Activated CD4-positive, alpha-beta memory T cell treated with anti-CD3 and anti-CD28 coated beads, Interleukin-2, amount 10 ng/mL, durations not matched to agents 7 days and 5 days (primary cell): Measurements from ENCODE around the gene TRIM15. TPM values are rescaled to one million over a fixed set of nuclear protein-coding genes. Genes with fewer than 3 reads are reported as not detected.
A peak's percentile ranks its signal among the peaks of the same experiment; 100 is the strongest.

Source experiments
- CTCF ChIA-PET: fragments of 350-600 bp; sonication (Branson Sonifier 250); formaldehyde crosslinking; loops from one replicate; lab custom pipeline; 2021; ENCODE audit warnings: antibody characterized with exemption, inconsistent platforms; lab: Charles Lee
- POLR2A ChIA-PET: fragments of 350-600 bp; sonication (Branson Sonifier 250); formaldehyde crosslinking; loops from one replicate; lab custom pipeline; 2021; ENCODE audit warnings: antibody characterized with exemption; lab: Charles Lee
- DNase-seq: peaks from one replicate; pipeline ENCODE4 v3.0.0-alpha.2; 2020
- H3K27ac Mint-ChIP-seq: one replicate; pipeline ENCODE4 v1.8.0; 2021; ENCODE audit warnings: mild to moderate bottlenecking, mixed read lengths
- H3K27me3 Mint-ChIP-seq: one replicate; pipeline ENCODE4 v1.8.0; 2021; ENCODE audit warnings: mixed read lengths
- H3K36me3 Mint-ChIP-seq: one replicate; pipeline ENCODE4 v1.8.0; 2021; ENCODE audit warnings: low read depth, mixed read lengths
- H3K4me1 Mint-ChIP-seq: one replicate; pipeline ENCODE4 v1.8.0; 2021; ENCODE audit warnings: mixed read lengths
- H3K4me3 Mint-ChIP-seq: one replicate; pipeline ENCODE4 v1.8.0; 2021; ENCODE audit warnings: mild to moderate bottlenecking, mixed read lengths
- H3K9me3 Mint-ChIP-seq: one replicate; pipeline ENCODE4 v1.8.0; 2021; ENCODE audit warnings: mixed read lengths
- total RNA-seq, 2 experiments: library from RNA; stranded (reverse); gene quantifications; one replicate each; pipeline ENCODE4 v1.2.3, GENCODE V29; 2021

The TRIM15 gene
- total RNA-seq, 2 experiments from 2014 or later: not detected

DNA sequence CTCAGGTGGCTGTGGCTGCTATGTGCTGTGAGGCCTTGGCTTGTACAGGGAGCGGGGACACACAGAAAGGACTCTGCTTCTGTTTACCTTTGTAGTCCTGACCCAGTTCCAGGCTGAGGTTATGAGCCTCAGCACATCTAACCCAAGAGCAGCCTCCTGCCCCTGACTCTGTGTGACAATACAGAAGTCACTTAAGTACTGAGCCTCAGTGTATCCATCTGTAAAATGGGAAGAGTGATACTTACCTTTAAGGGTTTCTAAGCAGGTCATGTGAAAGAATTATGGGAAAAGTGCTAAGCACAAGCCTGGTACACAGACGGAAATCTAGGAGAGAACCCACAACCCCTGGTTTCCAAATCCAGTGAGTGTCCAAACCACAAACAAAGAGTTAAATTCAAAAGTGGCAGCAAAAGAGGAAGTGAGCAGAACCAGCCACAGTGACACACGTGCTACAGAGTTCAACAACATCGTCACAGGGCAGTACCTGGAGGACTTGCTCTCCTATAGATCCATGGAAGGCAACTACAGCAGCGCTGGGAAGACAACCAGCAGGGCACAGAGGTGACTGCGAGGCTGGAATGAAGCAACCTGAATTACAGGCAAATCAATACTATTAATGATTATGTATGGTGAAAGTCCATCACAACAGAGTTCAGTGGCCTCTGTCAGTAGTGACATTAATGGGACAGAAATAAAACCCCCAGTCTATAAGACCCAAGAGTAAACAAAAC is 37.4 kb downstream of the TRIM15 start:
- Mint-ChIP-seq H3K27ac (no peak overlapping the region), H3K36me3 (peaks cover 73% of the 10 kb centered on the region), H3K4me3 (no peak overlapping the region), H3K4me1 (peaks cover 44% of the 10 kb centered on the region), H3K27me3 (no peaks in the 10 kb centered on the region), H3K9me3 (no peaks in the 10 kb centered on the region)
- ChIA-PET CTCF (no interaction called here), POLR2A (no interaction called here)
- DNase-seq: no peak

DNA sequence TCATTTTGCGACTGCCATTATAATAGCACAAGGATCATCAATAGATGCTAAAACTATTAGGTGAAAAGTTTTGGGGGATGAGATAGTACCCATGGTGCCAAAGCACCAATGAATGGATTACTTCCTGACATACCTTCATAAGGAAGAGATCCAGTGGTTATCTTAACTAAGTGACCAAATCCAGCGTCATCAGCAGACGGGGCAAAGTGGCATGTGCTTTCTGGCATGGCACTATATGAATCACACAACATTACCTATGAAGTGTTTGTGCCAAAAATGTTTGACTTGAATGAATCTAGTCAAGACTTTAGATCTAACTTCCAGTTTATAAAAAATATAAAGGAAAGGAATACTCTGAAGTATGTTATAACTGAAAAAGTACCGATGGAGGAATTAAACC is 39.0 kb downstream of the TRIM15 start:
- peaks cover 67% of the 10 kb centered on the region for H3K36me3 Mint-ChIP-seq
- ChIA-PET POLR2A (interaction anchor here (0.9 kb wide), 1 partner anchor 15 kb away, joined by 3 read pairs; no protein-coding TSS in a partner anchor), CTCF (no interaction called here)
- no peaks in the 10 kb centered on the region for H3K27me3 Mint-ChIP-seq
- H3K27ac Mint-ChIP-seq: no peak overlapping the region
- peaks cover 53% of the 10 kb centered on the region for H3K4me1 Mint-ChIP-seq
- no peak overlapping the region for H3K4me3 Mint-ChIP-seq
- H3K9me3 Mint-ChIP-seq: no peaks in the 10 kb centered on the region
- no peak for DNase-seq

DNA sequence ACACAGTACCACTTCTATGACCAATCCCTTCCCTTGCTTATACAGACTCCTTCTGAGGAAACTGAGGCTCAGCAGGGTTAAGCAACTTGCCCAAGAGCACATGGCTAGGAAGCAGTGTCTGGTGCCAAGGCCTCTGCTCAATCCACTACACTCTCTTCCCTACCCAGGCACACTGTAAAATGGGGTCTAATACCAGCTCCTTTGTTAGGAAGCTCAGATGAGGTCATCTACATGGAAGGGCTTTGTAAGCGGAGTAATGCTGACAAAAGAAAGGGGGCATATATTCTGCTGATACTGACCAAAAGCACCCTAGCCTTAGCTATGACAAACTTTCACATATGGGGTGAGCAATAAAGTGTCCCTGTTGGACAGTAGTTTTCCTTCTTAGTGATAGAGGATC is 40.8 kb downstream of the TRIM15 start:
- CTCF ChIA-PET: interaction anchor here (1.0 to 1.4 kb wide), 2 partner anchors 13 to 23 kb away, joined by 3 to 4 read pairs; no protein-coding TSS in a partner anchor
- Mint-ChIP-seq H3K9me3 (no peaks in the 10 kb centered on the region), H3K36me3 (peaks cover 68% of the 10 kb centered on the region), H3K4me3 (no peak overlapping the region), H3K4me1 (peaks cover 67% of the 10 kb centered on the region), H3K27ac (peak overlapping the region; percentile 56), H3K27me3 (no peaks in the 10 kb centered on the region)
- POLR2A ChIA-PET: interaction anchor here (2.5 kb wide), 1 partner anchor 9 kb away, joined by 17 read pairs; the partner anchor contains the start of gene TRIM26
- no peak for DNase-seq

DNA sequence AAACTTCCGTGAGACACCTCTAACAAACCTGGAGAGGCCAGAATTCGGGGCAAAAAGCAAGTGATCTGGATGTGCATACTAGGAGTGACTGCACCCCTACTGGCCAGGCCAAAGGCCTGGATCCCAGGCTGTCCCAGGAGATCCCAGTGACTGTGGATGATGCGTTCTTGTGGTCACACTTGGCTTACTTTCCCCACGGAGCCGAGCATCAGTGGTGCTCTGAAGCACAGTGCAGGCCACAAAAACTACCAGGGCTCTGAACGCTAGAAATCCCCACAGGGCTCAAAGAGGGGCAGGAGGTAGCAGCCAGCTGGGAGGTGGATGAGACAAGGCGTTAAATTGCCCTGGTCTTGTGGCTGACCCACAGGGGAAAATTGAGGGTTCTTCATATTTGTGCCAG is 42.8 kb downstream of the TRIM15 start:
- Mint-ChIP-seq H3K4me1 (peaks cover 78% of the 10 kb centered on the region), H3K4me3 (no peak overlapping the region), H3K27me3 (no peaks in the 10 kb centered on the region), H3K9me3 (no peaks in the 10 kb centered on the region), H3K27ac (peak overlapping the region; percentile 9), H3K36me3 (peaks cover 67% of the 10 kb centered on the region)
- POLR2A ChIA-PET: interaction anchor here (0.7 to 2.5 kb wide), 3 partner anchors 7 to 127 kb away, joined by 3 to 17 read pairs (median 3); partner anchors contain the start of gene TRIM26
- CTCF ChIA-PET: interaction anchor here (5.5 kb wide), 1 partner anchor 13 kb away, joined by 20 read pairs; no protein-coding TSS in a partner anchor
- no peak for DNase-seq

DNA sequence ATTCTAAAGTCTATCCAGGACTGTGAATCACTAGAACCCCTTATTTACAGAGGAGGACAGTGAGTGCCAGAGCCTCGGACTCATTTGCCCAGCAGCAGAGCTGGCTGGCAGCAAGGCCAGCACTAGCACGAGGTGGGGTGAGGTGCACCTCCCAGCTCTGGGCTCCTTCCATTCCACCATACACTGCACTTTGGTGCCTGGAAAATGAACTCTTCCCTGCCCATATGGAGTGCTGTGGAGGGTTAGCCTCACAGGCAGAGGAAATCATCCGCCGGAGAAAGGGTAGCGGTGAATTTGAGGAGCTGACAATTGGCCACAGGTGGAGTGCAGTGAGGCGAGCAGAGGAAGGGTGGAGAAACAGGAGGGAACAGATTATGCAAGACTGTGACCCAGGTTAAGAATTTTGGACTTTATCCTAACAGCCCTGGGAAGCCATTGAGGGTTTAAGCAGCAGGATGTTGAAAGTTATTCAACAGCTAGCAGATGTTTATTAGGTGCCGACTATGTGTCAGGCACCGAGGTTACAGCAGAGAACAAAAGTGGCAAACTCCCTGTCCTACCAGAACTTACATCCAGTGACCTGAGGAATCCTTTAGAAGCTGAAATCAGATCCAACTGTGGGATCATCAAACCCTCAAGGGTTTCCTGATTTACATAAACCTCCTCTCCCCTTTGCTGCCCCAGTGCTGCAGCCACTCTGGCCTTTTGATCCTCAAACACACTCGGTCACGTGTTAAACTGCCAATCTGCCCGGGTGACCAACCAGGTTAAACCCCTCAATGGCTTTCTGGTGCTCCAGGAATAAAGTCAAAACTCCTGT is 43.7 kb downstream of the TRIM15 start:
- POLR2A ChIA-PET: interaction anchor here (0.9 to 1.1 kb wide), 2 partner anchors 20 to 21 kb away, joined by 3 read pairs; no protein-coding TSS in a partner anchor
- H3K9me3 Mint-ChIP-seq: no peaks in the 10 kb centered on the region
- CTCF ChIA-PET: interaction anchor here (5.5 kb wide), 1 partner anchor 12 kb away, joined by 20 read pairs; no protein-coding TSS in a partner anchor
- peaks cover 80% of the 10 kb centered on the region for H3K4me1 Mint-ChIP-seq
- H3K27ac Mint-ChIP-seq: no peak overlapping the region
- peaks cover 68% of the 10 kb centered on the region for H3K36me3 Mint-ChIP-seq
- no peaks in the 10 kb centered on the region for H3K27me3 Mint-ChIP-seq
- no peak overlapping the region for H3K4me3 Mint-ChIP-seq
- no peak for DNase-seq

DNA sequence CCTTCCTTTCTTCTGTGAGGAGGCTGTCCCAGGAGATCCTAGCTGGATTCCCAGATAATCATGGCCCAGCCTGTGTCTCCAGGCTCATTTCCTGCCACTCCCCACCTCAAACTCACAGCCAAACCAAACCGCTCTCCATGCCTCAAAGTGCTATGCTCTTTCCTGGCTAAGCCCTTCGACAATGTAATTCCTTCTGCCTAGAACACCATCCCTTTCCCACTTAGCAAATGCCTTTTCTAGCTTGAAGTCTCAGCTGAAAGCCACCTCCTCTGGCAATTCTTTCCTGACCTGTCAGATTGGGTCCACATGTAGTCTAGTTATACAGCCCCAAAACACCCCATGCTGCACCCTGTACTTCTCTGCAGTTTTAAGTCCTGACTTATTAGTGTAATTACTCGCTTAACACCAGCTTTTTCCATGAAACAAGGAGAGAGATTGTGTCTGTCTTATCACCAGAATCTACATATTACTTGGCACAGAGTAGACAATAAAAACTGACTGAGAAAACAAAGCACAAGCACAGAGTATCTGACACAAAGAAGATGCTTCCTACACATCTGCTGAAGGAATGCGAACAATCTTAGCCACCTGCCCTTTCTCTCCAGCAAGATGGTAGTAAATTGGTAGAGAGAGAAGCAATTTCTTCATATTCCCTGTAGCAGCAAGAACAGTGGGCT is 44.4 kb downstream of the TRIM15 start:
- CTCF ChIA-PET: interaction anchor here (5.5 kb wide), 1 partner anchor 12 kb away, joined by 20 read pairs; no protein-coding TSS in a partner anchor
- peak overlapping the region; percentile 53 for H3K27ac Mint-ChIP-seq
- DNase-seq: no peak
- H3K36me3 Mint-ChIP-seq: peaks cover 70% of the 10 kb centered on the region
- POLR2A ChIA-PET: interaction anchor here (0.9 to 1.5 kb wide), 4 partner anchors 10 to 118 kb away, joined by 3 to 5 read pairs (median 4); partner anchors contain the start of gene TRIM39
- no peaks in the 10 kb centered on the region for H3K9me3 Mint-ChIP-seq
- H3K4me1 Mint-ChIP-seq: peaks cover 75% of the 10 kb centered on the region
- H3K27me3 Mint-ChIP-seq: no peaks in the 10 kb centered on the region
- no peak overlapping the region for H3K4me3 Mint-ChIP-seq

DNA sequence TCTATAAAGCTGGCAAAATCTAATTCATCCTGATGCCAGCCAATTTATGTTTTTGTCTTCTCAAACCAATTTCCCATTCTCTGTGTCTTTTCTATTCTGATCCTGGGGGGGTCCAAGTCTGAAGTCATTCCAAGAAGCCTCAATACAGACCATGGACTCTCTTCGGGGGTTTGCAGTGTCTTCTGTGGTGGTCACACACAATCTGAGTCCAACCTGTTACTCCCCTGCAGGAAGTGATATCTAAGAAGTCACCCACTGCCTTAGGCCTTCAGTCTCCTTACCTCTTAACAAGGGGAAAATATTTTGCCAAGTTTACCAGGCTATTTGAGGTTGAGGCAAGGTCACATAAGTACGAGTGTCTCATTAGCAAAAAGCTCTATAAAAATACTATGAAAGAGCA is 48.0 kb downstream of the TRIM15 start:
- Mint-ChIP-seq H3K4me1 (peaks cover 72% of the 10 kb centered on the region), H3K27ac (peak overlapping the region; percentile 99), H3K4me3 (peak overlapping the region; percentile 79), H3K9me3 (no peaks in the 10 kb centered on the region), H3K36me3 (peaks cover 51% of the 10 kb centered on the region), H3K27me3 (no peaks in the 10 kb centered on the region)
- DNase-seq: no peak
- ChIA-PET POLR2A (interaction anchor here (0.8 to 3.8 kb wide), 2 partner anchors 17 to 150 kb away, joined by 3 to 26 read pairs; partner anchors contain the start of gene POLR1H), CTCF (interaction anchor here (1.0 kb wide), 1 partner anchor 8 kb away, joined by 3 read pairs; no protein-coding TSS in a partner anchor)

DNA sequence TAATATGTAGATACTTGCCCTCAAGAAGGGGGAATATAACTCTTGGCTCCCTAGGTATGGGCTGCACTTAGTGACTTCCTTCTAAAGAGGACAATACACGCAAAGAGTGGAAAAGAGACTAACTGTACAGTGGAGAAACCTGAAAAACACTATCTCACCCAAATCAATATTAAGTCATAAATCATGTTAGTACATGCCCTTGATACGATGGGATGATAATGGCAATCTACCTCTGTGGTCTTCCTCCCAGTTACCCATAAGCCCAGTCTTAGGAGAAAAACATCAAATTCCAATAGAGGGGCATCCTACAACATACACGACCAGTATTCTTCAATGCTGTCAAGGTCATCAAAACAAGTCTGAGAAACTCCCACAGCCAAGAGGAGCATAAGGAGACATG is 48.6 kb downstream of the TRIM15 start:
- CTCF ChIA-PET: interaction anchor here (1.2 kb wide), 1 partner anchor 109 kb away, joined by 4 read pairs; no protein-coding TSS in a partner anchor

DNA sequence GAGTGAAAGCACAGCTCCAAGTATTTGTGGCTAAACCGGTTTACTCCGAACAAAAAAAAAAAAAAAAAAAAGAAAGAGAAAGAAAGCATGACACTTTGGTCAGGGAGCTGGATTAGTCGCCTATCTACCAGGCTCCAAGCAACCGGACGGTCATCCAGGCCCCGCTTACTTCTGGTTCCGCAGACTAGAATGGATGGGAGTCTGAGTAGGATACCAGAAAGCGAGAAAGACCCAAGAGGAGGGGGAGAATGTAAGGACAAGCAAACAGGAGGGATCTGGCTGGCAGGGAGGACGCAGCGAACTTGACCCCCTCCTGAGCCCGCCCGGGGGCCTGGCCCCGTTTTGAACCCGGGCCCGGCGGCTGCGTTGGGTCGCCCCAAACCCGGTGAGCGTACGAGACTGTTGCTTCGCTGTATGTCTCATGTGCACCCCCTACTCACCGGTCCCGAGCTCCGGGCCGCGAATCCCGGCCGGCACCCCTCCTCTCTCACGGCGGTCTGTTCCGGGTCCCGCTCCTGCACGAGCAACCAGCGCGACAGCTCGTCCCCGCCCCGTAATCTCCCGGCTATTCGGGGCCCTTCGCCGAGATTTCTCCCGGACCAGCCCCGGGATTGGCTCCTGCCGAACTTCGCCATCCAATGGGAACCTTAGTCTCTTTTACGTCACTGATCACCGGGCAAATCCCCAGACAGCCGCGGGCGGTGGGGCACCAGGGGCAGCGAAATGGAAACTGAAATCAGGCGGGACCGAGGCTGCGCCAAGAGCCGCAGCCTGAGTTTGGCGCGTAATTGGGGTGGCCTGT is 49.7 kb downstream of the TRIM15 start, which contains the start of gene TRIM26:
TRIM26 (minus strand) TSS at position 542 of the 802 bp plus-strand sequence. CDS start 14,303 bp downstream, outside the sequence.
- Mint-ChIP-seq H3K27me3 (no peaks in the 10 kb centered on the region), H3K9me3 (no peaks in the 10 kb centered on the region), H3K27ac (peak within 1 kb of the TSS; percentile 99), H3K36me3 (peaks cover 38% of the 10 kb centered on the region), H3K4me3 (peak within 1 kb of the TSS; percentile 79), H3K4me1 (peaks cover 56% of the 10 kb centered on the region)
- ChIA-PET CTCF (interaction anchor here (1.2 to 1.5 kb wide), 4 partner anchors 15 to 113 kb away, joined by 3 to 5 read pairs (median 4); no protein-coding TSS in a partner anchor), POLR2A (interaction anchor here (0.7 to 3.8 kb wide), 20 partner anchors 8 to 405 kb away, joined by 3 to 49 read pairs (median 4); partner anchors contain the start of genes MRPS18B, POLR1H, PPP1R11 and TRIM39)
- peak; percentile 99 for DNase-seq

More for the DNA sequence above, 48.6 kb downstream of the TRIM15 start:
- Mint-ChIP-seq H3K27me3 (no peaks in the 10 kb centered on the region), H3K9me3 (no peaks in the 10 kb centered on the region), H3K4me3 (peak overlapping the region; percentile 79), H3K36me3 (peaks cover 46% of the 10 kb centered on the region), H3K4me1 (peaks cover 66% of the 10 kb centered on the region), H3K27ac (peak overlapping the region; percentile 99)
- POLR2A ChIA-PET: interaction anchor here (0.8 to 3.8 kb wide), 7 partner anchors 16 to 151 kb away, joined by 3 to 49 read pairs (median 16); partner anchors contain the start of genes POLR1H, PPP1R11 and TRIM39
- no peak for DNase-seq

DNA sequence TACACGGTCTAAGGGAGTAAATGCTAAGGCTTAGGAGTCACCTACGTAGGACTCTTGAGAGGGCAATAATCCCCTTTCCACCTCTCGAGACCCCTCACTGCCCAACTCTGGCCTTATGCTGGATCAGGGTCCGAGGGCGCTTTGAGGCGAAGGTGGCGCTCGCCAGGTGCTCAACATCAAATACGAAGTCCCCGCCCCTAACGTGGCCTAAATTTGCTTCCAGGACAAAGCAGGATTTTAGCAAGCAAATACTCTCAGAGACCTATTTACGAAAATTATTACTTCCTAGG is 50.3 kb downstream of the TRIM15 start:
- peaks cover 34% of the 10 kb centered on the region for H3K36me3 Mint-ChIP-seq
- H3K27me3 Mint-ChIP-seq: no peaks in the 10 kb centered on the region
- ChIA-PET POLR2A (interaction anchor here (0.8 to 3.8 kb wide), 21 partner anchors 9 to 1140 kb away, joined by 3 to 49 read pairs (median 4); partner anchors contain the start of genes MRPS18B, POLR1H, PPP1R11 and TRIM39), CTCF (interaction anchor here (1.2 to 1.5 kb wide), 3 partner anchors 14 to 112 kb away, joined by 3 to 5 read pairs (median 5); no protein-coding TSS in a partner anchor)
- H3K9me3 Mint-ChIP-seq: no peaks in the 10 kb centered on the region
- peak overlapping the region; percentile 99 for H3K27ac Mint-ChIP-seq
- peak overlapping the region; percentile 79 for H3K4me3 Mint-ChIP-seq
- H3K4me1 Mint-ChIP-seq: peaks cover 50% of the 10 kb centered on the region
- DNase-seq: no peak
